H9 (cell line): ENCODE data around the gene EPHB2. TPM values are rescaled to one million over a fixed set of nuclear protein-coding genes. Genes with fewer than 3 reads are reported as not detected.

Source experiments
- DNase-seq: peaks from one replicate; pipeline ENCODE4 v3.0.0-alpha.2; 2017
- H2AFZ ChIP-seq: one replicate; pipeline ENCODE4 v1.6.1; 2013; ENCODE audit warnings: mild to moderate bottlenecking, low read length, control low read depth, moderate library complexity
- H2AK5ac ChIP-seq: 2 replicates; pipeline ENCODE4 v1.6.1; 2013; ENCODE audit warnings: low read length, control low read depth, mixed read lengths; ENCODE audit not compliant: insufficient read length
- H2BK120ac ChIP-seq: one replicate; pipeline ENCODE4 v1.6.1; 2013; ENCODE audit warnings: low read depth, mild to moderate bottlenecking, low read length, control low read depth, inconsistent platforms; ENCODE audit not compliant: poor library complexity, severe bottlenecking
- H2BK12ac ChIP-seq: 2 replicates; pipeline ENCODE4 v1.6.1; 2013; ENCODE audit warnings: low read length, control low read depth, mixed read lengths, low read depth; ENCODE audit not compliant: insufficient read length
- H2BK15ac ChIP-seq: 2 replicates; pipeline ENCODE4 v1.6.1; 2013; ENCODE audit warnings: low read depth, low read length, control low read depth
- H2BK20ac ChIP-seq: one replicate; pipeline ENCODE4 v1.6.1; 2013; ENCODE audit warnings: low read depth, mild to moderate bottlenecking, low read length, control low read depth, inconsistent platforms; ENCODE audit not compliant: poor library complexity, severe bottlenecking
- H2BK5ac ChIP-seq: 2 replicates; pipeline ENCODE4 v1.6.1; 2013; ENCODE audit warnings: low read length, control low read depth, mixed read lengths; ENCODE audit not compliant: insufficient read length
- H3K14ac ChIP-seq: 2 replicates; pipeline ENCODE4 v1.6.1; 2013; ENCODE audit warnings: low read length, control low read depth; ENCODE audit not compliant: insufficient read depth
- H3K18ac ChIP-seq: 2 replicates; pipeline ENCODE4 v1.6.1; 2013; ENCODE audit warnings: low read depth, mild to moderate bottlenecking, mixed read lengths, low read length, control low read depth; ENCODE audit not compliant: insufficient read length
- H3K23ac ChIP-seq: 2 replicates; pipeline ENCODE4 v1.6.1; 2013; ENCODE audit warnings: low read length, control low read depth, mixed read lengths, low read depth; ENCODE audit not compliant: insufficient read length
- H3K23me2 ChIP-seq: 2 replicates; pipeline ENCODE4 v1.6.1; 2013; ENCODE audit warnings: low read depth, mild to moderate bottlenecking, mixed read lengths, low read length, control low read depth; ENCODE audit not compliant: insufficient read length, poor library complexity, severe bottlenecking
- H3K27ac ChIP-seq: 2 replicates; pipeline ENCODE4 v1.5.1; 2013; ENCODE audit warnings: low read length, control low read depth, mixed read lengths, low read depth; ENCODE audit not compliant: insufficient read length
- H3K27me3 ChIP-seq: 2 replicates; pipeline ENCODE4 v1.6.1; 2013; ENCODE audit warnings: low read length, control low read depth, inconsistent platforms; ENCODE audit not compliant: insufficient read depth
- H3K4ac ChIP-seq: 2 replicates; pipeline ENCODE4 v1.6.1; 2013; ENCODE audit warnings: low read depth, mild to moderate bottlenecking, control low read depth, inconsistent platforms, low read length, moderate library complexity
- H3K4me1 ChIP-seq: 2 replicates; pipeline ENCODE4 v1.6.1; 2013; ENCODE audit warnings: low read length, control low read depth, inconsistent platforms; ENCODE audit not compliant: insufficient read depth
- H3K4me2 ChIP-seq: 2 replicates; pipeline ENCODE4 v1.6.1; 2013; ENCODE audit warnings: low read length, control low read depth, mixed read lengths; ENCODE audit not compliant: insufficient read length, insufficient read depth
- H3K56ac ChIP-seq: 2 replicates; pipeline ENCODE4 v1.6.1; 2013; ENCODE audit warnings: low read depth, mild to moderate bottlenecking, mixed read lengths, low read length, control low read depth; ENCODE audit not compliant: insufficient read length
- H3K79me1 ChIP-seq: 2 replicates; pipeline ENCODE4 v1.6.1; 2013; ENCODE audit warnings: low read depth, mild to moderate bottlenecking, moderate library complexity, low read length, control low read depth, inconsistent platforms; ENCODE audit not compliant: insufficient read depth, poor library complexity, severe bottlenecking
- H3K79me2 ChIP-seq: 2 replicates; pipeline ENCODE4 v1.6.1; 2013; ENCODE audit warnings: low read length, control low read depth, inconsistent platforms; ENCODE audit not compliant: insufficient read depth
- H3K9ac ChIP-seq: 2 replicates; pipeline ENCODE4 v1.6.1; 2013; ENCODE audit warnings: low read length, control low read depth, mixed read lengths; ENCODE audit not compliant: insufficient read length; ENCODE audit errors: extremely low read depth
- H3K9me3 ChIP-seq: one replicate; pipeline ENCODE4 v1.6.1; 2013; ENCODE audit warnings: low read depth, low read length, inconsistent platforms; ENCODE audit not compliant: control insufficient read depth
- H3T11ph ChIP-seq: one replicate; pipeline ENCODE4 v1.6.1; 2013; ENCODE audit warnings: mild to moderate bottlenecking, low read length, control low read depth, inconsistent platforms
- H4K20me1 ChIP-seq: one replicate; pipeline ENCODE4 v1.6.1; 2013; ENCODE audit not compliant: control insufficient read depth, insufficient read length, insufficient read depth
- H4K5ac ChIP-seq: 2 replicates; pipeline ENCODE4 v1.6.1; 2013; ENCODE audit warnings: low read depth, mild to moderate bottlenecking, mixed read lengths, low read length, control low read depth; ENCODE audit not compliant: insufficient read length
- H4K8ac ChIP-seq: replicated peaks from 2 replicates; pipeline ENCODE4 v1.6.1; 2013; ENCODE audit warnings: low read length, control low read depth, mixed read lengths, low read depth; ENCODE audit not compliant: insufficient read length
- H4K91ac ChIP-seq: 2 replicates; pipeline ENCODE4 v1.6.1; 2013; ENCODE audit warnings: low read depth, mild to moderate bottlenecking, moderate library complexity, mixed read lengths, low read length, control low read depth; ENCODE audit not compliant: insufficient read length
- H3K27ac Mint-ChIP-seq, 3 experiments: 2 replicates in 2 of 3; 3 replicates in 1 of 3; pipeline ENCODE4 v1.8.0; 2020 to 2021; ENCODE audit warnings: mixed read lengths in 3 of 3, mild to moderate bottlenecking in 1 of 3, moderate library complexity in 1 of 3
- H3K27me3 Mint-ChIP-seq: 2 replicates; pipeline ENCODE4 v1.8.0; 2021; ENCODE audit warnings: low read depth, mild to moderate bottlenecking, moderate library complexity, mixed read lengths
- H3K36me3 Mint-ChIP-seq, 3 experiments: 2 replicates in 2 of 3; 3 replicates in 1 of 3; pipeline ENCODE4 v1.8.0; 2020 to 2021; ENCODE audit warnings: low read depth in 3 of 3, mixed read lengths in 3 of 3; ENCODE audit not compliant: insufficient read depth in 1 of 3
- H3K4me1 Mint-ChIP-seq, 2 experiments: 2 replicates each; pipeline ENCODE4 v1.8.0; 2020; ENCODE audit warnings: mixed read lengths in 2 of 2
- H3K4me3 Mint-ChIP-seq, 2 experiments: 2 replicates in 1 of 2; 3 replicates in 1 of 2; pipeline ENCODE4 v1.8.0; 2020 to 2021; ENCODE audit warnings: mild to moderate bottlenecking in 2 of 2, mixed read lengths in 2 of 2, moderate library complexity in 1 of 2
- H3K9me3 Mint-ChIP-seq, 2 experiments: 2 replicates in 1 of 2; 3 replicates in 1 of 2; pipeline ENCODE4 v1.8.0; 2020; ENCODE audit warnings: mild to moderate bottlenecking in 2 of 2, mixed read lengths in 2 of 2, moderate library complexity in 1 of 2
- CTCF ChIP-seq: fragments of 200-600 bp; sonication (generic); conservative IDR thresholded peaks from 3 replicates; pipeline ENCODE4 v1.8.0; 2021; ENCODE audit warnings: antibody characterized with exemption, mild to moderate bottlenecking
- WGBS: extraction: QIAGEN DNeasy Blood & Tissue Kit; methylation state at CpG from one replicate; pipeline ENCODE4 v1.1.7; 2013; ENCODE audit warnings: missing lambda C conversion rate, low lambda C conversion rate, mixed read lengths; ENCODE audit not compliant: insufficient read length; ENCODE audit errors: extremely low coverage; 5-methylcytosine and 5-hydroxymethylcytosine counted together
- total RNA-seq: library from RNA; stranded (reverse); gene quantifications from 2 replicates; pipeline ENCODE4 v1.2.1, GENCODE V29; 2021

The EPHB2 gene
- total RNA-seq, 1 experiment from 2014 or later = 9.5 TPM

DNA sequence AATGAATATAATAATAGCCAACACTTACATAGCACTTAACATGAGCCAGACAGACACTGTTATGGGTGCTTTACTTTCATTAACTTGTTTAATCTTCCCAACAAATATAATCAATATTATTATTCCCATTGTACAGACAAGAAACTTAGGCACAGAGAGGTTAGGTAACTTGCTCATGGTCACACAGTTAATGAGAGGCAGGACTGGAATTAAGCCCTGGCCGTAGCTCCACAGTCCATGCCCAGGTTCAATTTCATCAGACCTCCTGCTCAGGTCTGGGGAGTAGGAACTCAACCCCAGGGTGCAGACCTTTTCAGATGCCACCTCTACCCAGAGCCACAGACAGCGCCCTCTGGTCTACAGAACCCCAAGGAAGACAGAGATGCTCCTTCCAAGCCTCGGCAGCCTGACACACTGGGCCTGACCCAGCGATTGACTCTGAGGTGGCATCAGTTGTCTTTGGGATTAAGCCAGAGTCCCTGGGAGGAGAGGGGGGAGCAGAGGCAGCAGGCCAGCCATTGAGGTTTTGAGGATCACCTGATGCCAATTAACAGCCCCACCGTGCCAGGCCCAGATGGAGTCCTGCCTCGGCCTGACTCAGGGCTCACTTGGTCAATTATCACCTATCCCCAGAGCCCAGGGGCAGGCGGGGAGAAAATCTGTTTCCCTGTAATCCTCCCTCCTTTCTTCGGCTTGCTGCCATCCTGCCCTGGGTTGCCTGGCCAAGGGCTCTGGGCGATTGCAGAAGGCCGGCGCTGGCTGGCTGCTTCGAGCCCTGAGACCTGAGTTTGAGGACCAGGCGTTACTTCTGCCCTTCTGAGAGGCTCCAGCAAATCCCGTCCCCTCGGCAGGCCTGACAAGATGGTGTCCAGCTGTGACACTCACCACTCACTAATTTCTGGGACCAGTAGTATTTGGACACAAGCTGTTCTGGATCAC, 145.3 kb downstream of the EPHB2 start:
- Mint-ChIP-seq H3K4me1 (peaks cover 27 to 32% of the 10 kb centered on the region in 2 experiments), H3K36me3 (no peaks in the 10 kb centered on the region), H3K9me3 (no peaks in the 10 kb centered on the region), H3K27me3 (no peaks in the 10 kb centered on the region; the same call in 1 of the 2 replicates), H3K27ac (no peak overlapping the region; a peak in 1 of 7 replicates), H3K4me3 (no peak overlapping the region)
- Histone ChIP-seq H3K79me1 (no peaks in the 10 kb centered on the region), H3K56ac (no peak overlapping the region), H4K5ac (no peak overlapping the region), H3K18ac (no peak overlapping the region), H3K23ac (no peak overlapping the region), H2BK20ac (no peak overlapping the region), H3K79me2 (no peaks in the 10 kb centered on the region), H3T11ph (no peak overlapping the region), H3K9ac (no peak overlapping the region), H2AK5ac (no peak overlapping the region), H2BK12ac (no peak overlapping the region), H4K91ac (no peak overlapping the region), H3K23me2 (no peaks in the 10 kb centered on the region), H3K9me3 (no peaks in the 10 kb centered on the region), H2BK5ac (no peak overlapping the region), H3K27me3 (no peaks in the 10 kb centered on the region), H4K8ac (no peak overlapping the region), H2BK120ac (no peak overlapping the region), H2BK15ac (no peak overlapping the region), H3K27ac (no peak overlapping the region), H4K20me1 (no peaks in the 10 kb centered on the region), H3K4me1 (0 out of 2 replicates have a peak, but pooled peaks cover 2% of the 10 kb centered on the region), H3K4me2 (no peak overlapping the region), H3K4ac (no peak overlapping the region), H3K14ac (no peak overlapping the region), H2AFZ (no peak overlapping the region)
- DNase-seq = no peak
- TF ChIP-seq CTCF = no peak
- no CpG with 5 or more reads among the region's 15 CpGs for WGBS
